ENCODE measurements around the gene BBOX1.

DNA sequence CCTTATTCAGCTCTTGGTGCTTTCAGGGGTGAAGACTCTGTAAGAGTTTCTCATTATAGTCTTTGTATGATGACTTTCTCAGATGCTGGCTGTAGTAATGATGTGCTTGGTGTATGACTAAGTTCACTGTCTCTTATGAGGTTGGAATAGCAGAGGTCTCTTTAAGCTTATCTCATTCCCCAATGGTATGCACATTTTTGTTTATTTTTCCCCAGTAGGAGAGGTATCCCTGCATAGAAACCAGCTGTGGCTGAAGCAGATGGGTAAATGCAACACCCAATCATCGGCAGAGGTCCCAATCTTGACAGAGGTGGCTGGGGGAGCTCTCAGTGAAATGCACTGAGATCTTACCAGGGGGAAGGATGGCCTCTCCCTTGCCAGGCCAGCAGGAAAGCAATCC, 34.6 kb downstream of the BBOX1 start:
- TF ChIP-seq POLR2A (IDR thresholded peaks at IDR 0.05) (no peak), CTCF (IDR thresholded peaks at IDR 0.05) (no peak)
